Lower leg skin (tissue), 3 donors: ENCODE measurements around the gene NAPB.

ENCODE experiments used
- CTCF ChIP-seq, 3 donors: fragments of 450-650 bp; IDR thresholded peaks; one replicate each; pipeline ENCODE4 v1.5.1; 2016; ENCODE audit warnings: antibody characterized with exemption in 3 of 3, mild to moderate bottlenecking in 3 of 3, moderate library complexity in 2 of 3
- POLR2A ChIP-seq, 2 donors: fragments of 450-650 bp; IDR thresholded peaks; one replicate each; pipeline ENCODE4 v1.6.1; 2016 to 2017; ENCODE audit warnings: antibody characterized with exemption in 2 of 2, mild to moderate bottlenecking in 1 of 2, moderate library complexity in 1 of 2

- TF ChIP-seq CTCF (IDR thresholded peaks at IDR 0.05), result no peak
- TF ChIP-seq POLR2A (IDR thresholded peaks at IDR 0.05), result no peak
These were observed 45.5 kb downstream of the NAPB start for GRCh38 chr20:23375827-23376226.
